Keratinocyte (primary cell): ENCODE data around the gene PDCD6IP. TPM values are rescaled to one million over a fixed set of nuclear protein-coding genes. Genes with fewer than 3 reads are reported as not detected.
A peak's percentile ranks its signal among the peaks of the same experiment; 100 is the strongest.

Experiments
- DNase-seq: peaks from one replicate; pipeline ENCODE4 v3.0.0-alpha.2; 2011; ENCODE audit warnings: low read depth, missing footprints, low spot score
- FAIRE-seq: peaks from 2 replicates; lab custom pipeline; 2011; peaks lifted over from hg19 to GRCh38; lab: Jason Lieb, UNC
- H2AFZ ChIP-seq: 2 replicates; pipeline ENCODE4 v1.6.0; 2012; ENCODE audit warnings: low read length, control low read depth, inconsistent platforms; ENCODE audit not compliant: control insufficient read depth
- H3K27ac ChIP-seq: 2 replicates; pipeline ENCODE4 v1.5.1; 2011; ENCODE audit warnings: low read length; ENCODE audit not compliant: control insufficient read depth, insufficient read depth
- H3K27me3 ChIP-seq: 3 replicates; pipeline ENCODE4 v1.6.0; 2011; ENCODE audit warnings: low read length; ENCODE audit not compliant: control insufficient read depth, insufficient read depth; ENCODE audit errors: extremely low read depth
- H3K36me3 ChIP-seq, 2 experiments: 2 replicates in 1 of 2; 3 replicates in 1 of 2; pipeline ENCODE4 v1.5.1; 2011; ENCODE audit warnings: low read length in 2 of 2, mild to moderate bottlenecking in 1 of 2; ENCODE audit not compliant: control insufficient read depth in 2 of 2, insufficient read depth in 2 of 2; ENCODE audit errors: extremely low read depth in 1 of 2
- H3K4me1 ChIP-seq: 3 replicates; pipeline ENCODE4 v1.5.1; 2011; ENCODE audit warnings: low read length; ENCODE audit not compliant: control insufficient read depth, insufficient read depth; ENCODE audit errors: extremely low read depth
- H3K4me2 ChIP-seq: 3 replicates; pipeline ENCODE4 v1.6.0; 2011; ENCODE audit warnings: low read depth, low read length; ENCODE audit not compliant: control insufficient read depth, insufficient read depth; ENCODE audit errors: extremely low read depth
- H3K4me3 ChIP-seq, 3 experiments: fragments of 200-600 bp in 1 of 3; sonication (generic) in 1 of 3; 2 replicates in 2 of 3; 3 replicates in 1 of 3; pipeline ENCODE4 v1.5.1; 2011 to 2016; ENCODE audit warnings: low read length in 3 of 3, mild to moderate bottlenecking in 3 of 3, control low read depth in 2 of 3, inconsistent platforms in 1 of 3, low read depth in 1 of 3, mixed read lengths in 1 of 3, mixed run types in 1 of 3, moderate library complexity in 1 of 3; ENCODE audit not compliant: control insufficient read depth in 2 of 3, insufficient read depth in 2 of 3; ENCODE audit errors: extremely low read depth in 1 of 3
- H3K79me2 ChIP-seq: 2 replicates; pipeline ENCODE4 v1.6.0; 2012; ENCODE audit warnings: low read length; ENCODE audit not compliant: control insufficient read depth, insufficient read depth
- H3K9ac ChIP-seq: 3 replicates; pipeline ENCODE4 v1.6.0; 2011; ENCODE audit warnings: low read length; ENCODE audit not compliant: control insufficient read depth, insufficient read depth; ENCODE audit errors: extremely low read depth
- H3K9me1 ChIP-seq: 3 replicates; pipeline ENCODE4 v1.6.0; 2011; ENCODE audit warnings: low read length; ENCODE audit not compliant: control insufficient read depth, insufficient read depth; ENCODE audit errors: extremely low read depth
- H3K9me3 ChIP-seq: 2 replicates; pipeline ENCODE4 v1.5.1; 2012; ENCODE audit warnings: low read depth, low read length; ENCODE audit not compliant: control insufficient read depth
- H4K20me1 ChIP-seq: 3 replicates; pipeline ENCODE4 v1.6.0; 2011; ENCODE audit warnings: low read length; ENCODE audit not compliant: control insufficient read depth, insufficient read depth; ENCODE audit errors: extremely low read depth
- CTCF ChIP-seq, 3 experiments: IDR thresholded peaks in 1 of 3; conservative IDR thresholded peaks in 1 of 3; optimal IDR thresholded peaks in 1 of 3; 2 replicates in 2 of 3; 3 replicates in 1 of 3; pipeline versions ENCODE3 to v1.5.1; 2011; ENCODE audit warnings: low read length in 3 of 3, mild to moderate bottlenecking in 3 of 3, moderate library complexity in 2 of 3, control low read depth in 1 of 3, inconsistent platforms in 1 of 3; ENCODE audit not compliant: insufficient read depth in 2 of 3; ENCODE audit errors: extremely low read depth in 1 of 3
- EZH2 ChIP-seq: IDR thresholded peaks from one replicate; pipeline ENCODE4 v1.6.1; 2012; ENCODE audit warnings: inconsistent platforms, mild to moderate bottlenecking, low read length, moderate library complexity
- dilution Hi-C: fragments of 300-500 bp; cut with MboI; formaldehyde crosslinking; loops from one replicate; pipeline ENCODE4 v1.7.0; 2020; ENCODE audit warnings: low sequenced_read_pairs; ENCODE audit not compliant: extremely low pct_ligation_motif_present
- polyA plus RNA-seq, 5 experiments: library from polyadenylated mRNA; depleted of rRNA in 3 of 5; stranded (reverse) in 3 of 5; stranded (forward) in 1 of 5; unstranded in 1 of 5; fragments of >200 nt; gene quantifications; 1 replicate in 1 of 5; 2 replicates in 3 of 5; 3 replicates in 1 of 5; pipeline versions ENCODE4 v1.2.1 to v1.2.3, GENCODE V29; 2011 to 2012; ENCODE audit warnings: missing spikeins in 2 of 5, low read depth in 1 of 5, low replicate concordance in 1 of 5

PDCD6IP gene
- polyA plus RNA-seq, 1 donor (not counting 4 experiments of a cell fraction or from before 2014, with no cell fraction given) = 183 TPM

- Histone ChIP-seq H4K20me1 (no peaks in the 10 kb centered on the region), H2AFZ (no peak overlapping the region), H3K36me3 (no peaks in the 10 kb centered on the region), H3K27me3 (no peaks in the 10 kb centered on the region), H3K4me1 (peaks cover 11% of the 10 kb centered on the region), H3K4me2 (no peak overlapping the region), H3K27ac (no peak overlapping the region), H3K79me2 (no peaks in the 10 kb centered on the region), H3K4me3 (no peak overlapping the region), H3K9ac (no peak overlapping the region), H3K9me1 (no peaks in the 10 kb centered on the region), H3K9me3 (no peaks in the 10 kb centered on the region)
- DNase-seq (no peak), FAIRE-seq (no peak)
- dilution Hi-C loops = no loop called here
- no peak for TF ChIP-seq CTCF (optimal IDR thresholded peaks at IDR 0.05 in 1 of 3, IDR thresholded peaks at IDR 0.05 in 1 of 3, conservative IDR thresholded peaks at IDR 0.05 in 1 of 3; ENCODE audit: extremely low read depth in 1 of 3, insufficient read depth in 2 of 3, low read length in 3 of 3)
- TF ChIP-seq EZH2 = no peak
These were observed 111.6 kb downstream of the PDCD6IP start for GRCh38 chr3:33910031-33910430.

- H3K27me3 ChIP-seq = no peaks in the 10 kb centered on the region
- no peaks in the 10 kb centered on the region for H3K9me1 ChIP-seq
- dilution Hi-C loops = no loop called here
- TF ChIP-seq CTCF (optimal IDR thresholded peaks at IDR 0.05 in 1 of 3, IDR thresholded peaks at IDR 0.05 in 1 of 3, conservative IDR thresholded peaks at IDR 0.05 in 1 of 3; ENCODE audit: extremely low read depth in 1 of 3, insufficient read depth in 2 of 3, low read length in 3 of 3) (no peak), EZH2 (no peak)
- no peak overlapping the region for H3K4me2 ChIP-seq
- peak overlapping the region; percentile 26 for H3K27ac ChIP-seq
- no peak overlapping the region for H3K4me3 ChIP-seq
- DNase-seq (peak; percentile 60), FAIRE-seq (no peak)
- no peak overlapping the region for H3K9ac ChIP-seq
- H3K4me1 ChIP-seq = peaks cover 18% of the 10 kb centered on the region
- no peaks in the 10 kb centered on the region for H3K9me3 ChIP-seq
- H3K79me2 ChIP-seq = no peaks in the 10 kb centered on the region
- no peaks in the 10 kb centered on the region for H3K36me3 ChIP-seq
- no peaks in the 10 kb centered on the region for H4K20me1 ChIP-seq
- H2AFZ ChIP-seq = no peak overlapping the region
These were observed 113.3 kb downstream of the PDCD6IP start for GRCh38 chr3:33911525-33912322.
